Stimulated activated CD4-positive, alpha-beta T cell treated with anti-CD3 and anti-CD28 coated beads, Interleukin-12 subunit alpha, Interleukin-12 subunit beta, amount 100 ng/mL, for 24 hours (primary cell): Measurements from ENCODE around the gene IL34.

Experiments used
- DNase-seq, 2 experiments: peaks; one replicate each; pipeline ENCODE4 v3.0.0-alpha.2; 2020; ENCODE audit warnings: low read depth in 2 of 2

The IL34 gene

DNA sequence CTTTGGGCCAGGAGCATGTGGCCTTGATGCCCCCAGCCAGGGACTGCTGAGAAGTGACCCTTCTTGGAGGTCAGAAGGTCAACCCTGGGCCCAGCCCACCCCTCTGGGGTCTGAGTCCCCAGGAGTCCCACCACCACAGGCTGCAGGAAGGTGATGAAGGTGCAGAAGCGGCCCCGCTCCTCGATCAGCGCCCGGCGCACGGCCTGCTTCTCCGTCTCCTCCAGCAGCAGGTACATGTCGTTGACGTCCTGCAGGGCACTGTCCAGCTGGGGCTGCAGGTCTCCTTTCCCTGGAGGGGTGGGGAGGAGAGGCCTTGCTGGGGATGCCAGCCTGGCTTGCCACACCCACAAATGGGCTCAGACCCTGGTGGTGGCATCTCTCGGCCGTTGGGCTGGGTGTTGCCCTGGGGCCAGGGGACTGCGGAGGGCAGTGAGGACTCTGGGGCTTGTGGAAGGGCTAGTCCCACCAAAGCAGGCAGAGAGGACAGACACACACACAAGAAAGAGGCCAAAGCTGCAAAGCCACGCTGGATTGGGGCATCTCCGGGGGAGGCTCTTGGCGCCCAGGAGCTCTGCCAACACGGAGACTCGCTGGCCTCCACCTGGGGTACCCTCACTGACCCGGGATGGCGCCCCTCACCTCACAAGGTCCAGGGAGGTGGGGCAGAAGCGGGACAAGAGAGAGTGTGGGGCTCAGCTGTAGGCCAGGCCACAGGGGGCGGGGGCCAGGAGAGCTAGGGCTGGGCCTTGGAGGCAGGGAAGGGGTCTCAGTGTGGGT lies 31.9 kb downstream of the IL34 start:
- no peak for DNase-seq

DNA sequence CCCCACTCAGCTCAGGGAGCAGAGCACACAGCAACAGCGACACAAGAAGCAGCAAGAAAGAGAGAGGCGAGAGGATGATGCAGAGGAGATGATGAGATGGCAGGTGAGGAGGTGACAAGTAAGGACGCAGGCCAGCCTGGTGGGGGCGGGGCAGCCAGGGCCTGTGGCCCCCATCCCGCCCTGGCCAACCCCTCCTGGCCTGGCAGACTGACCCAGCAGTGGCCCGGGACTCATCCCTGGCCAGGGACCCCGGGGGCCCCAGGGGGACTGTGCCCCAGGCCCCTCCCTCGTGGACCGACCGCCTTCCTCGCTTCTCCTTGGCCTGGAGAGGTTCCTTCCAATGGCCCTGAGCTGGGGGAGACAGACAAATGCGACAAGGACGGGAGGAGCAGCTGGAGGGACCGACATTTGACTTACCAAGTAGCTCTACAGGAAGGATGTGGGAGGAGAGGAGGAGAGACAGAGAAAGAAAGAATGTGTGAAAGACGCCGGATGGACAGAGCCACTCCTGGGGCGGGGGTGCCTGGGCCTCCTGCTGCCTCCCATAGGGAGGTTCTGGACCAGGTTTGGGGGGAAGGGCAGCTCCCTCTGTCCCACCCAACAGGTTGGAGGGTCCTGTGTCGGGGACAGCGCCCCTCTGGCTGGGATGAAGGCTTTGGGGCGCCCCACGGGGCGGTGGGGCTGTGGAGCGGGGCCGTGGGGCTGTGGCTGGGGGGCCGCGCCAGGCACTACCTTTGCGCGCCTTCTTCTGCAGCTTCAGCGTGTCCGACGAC lies 32.7 kb downstream of the IL34 start:
- DNase-seq, result no peak

DNA sequence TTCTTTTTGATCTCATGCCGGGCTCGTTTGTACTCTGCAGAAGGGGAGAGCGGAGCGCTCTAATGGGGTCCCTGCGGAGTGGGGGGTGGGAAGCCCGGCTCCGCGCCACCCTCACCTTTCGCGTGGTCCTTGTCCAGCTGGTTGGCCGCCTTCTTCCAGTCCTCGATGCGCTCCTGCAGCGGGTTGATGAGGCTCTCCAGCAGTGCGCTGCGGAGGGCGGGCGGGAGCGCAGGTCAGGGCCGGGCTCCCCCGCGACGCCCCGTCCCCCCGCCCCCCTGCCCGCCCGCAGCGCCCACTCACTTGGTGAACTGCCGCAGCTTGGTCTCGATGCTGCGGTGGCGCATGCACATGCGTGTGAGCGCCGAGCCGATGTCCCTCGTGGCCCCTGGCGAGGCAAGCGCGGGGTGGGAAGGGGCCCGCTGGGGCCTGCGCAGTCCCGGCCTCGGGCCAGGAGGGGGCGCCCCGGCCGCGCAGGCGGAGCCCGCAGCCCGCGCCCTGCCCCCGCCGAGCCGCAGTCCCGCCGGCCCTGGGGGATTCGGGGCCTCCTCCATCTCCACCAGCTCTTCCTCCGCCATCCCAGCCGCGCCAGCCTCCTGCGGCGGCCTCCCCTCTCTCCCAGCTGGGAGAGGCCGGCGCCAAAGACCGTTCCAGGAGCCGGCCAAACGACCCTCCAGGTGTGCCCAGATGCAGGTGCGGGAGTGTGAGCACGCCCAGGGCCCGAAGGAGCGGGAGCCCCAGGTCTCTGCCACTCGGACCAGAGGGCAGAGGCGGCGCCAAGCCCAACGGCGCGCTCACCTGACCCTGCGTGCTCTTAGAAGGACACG lies 33.5 kb downstream of the IL34 start:
- no peak for DNase-seq

DNA sequence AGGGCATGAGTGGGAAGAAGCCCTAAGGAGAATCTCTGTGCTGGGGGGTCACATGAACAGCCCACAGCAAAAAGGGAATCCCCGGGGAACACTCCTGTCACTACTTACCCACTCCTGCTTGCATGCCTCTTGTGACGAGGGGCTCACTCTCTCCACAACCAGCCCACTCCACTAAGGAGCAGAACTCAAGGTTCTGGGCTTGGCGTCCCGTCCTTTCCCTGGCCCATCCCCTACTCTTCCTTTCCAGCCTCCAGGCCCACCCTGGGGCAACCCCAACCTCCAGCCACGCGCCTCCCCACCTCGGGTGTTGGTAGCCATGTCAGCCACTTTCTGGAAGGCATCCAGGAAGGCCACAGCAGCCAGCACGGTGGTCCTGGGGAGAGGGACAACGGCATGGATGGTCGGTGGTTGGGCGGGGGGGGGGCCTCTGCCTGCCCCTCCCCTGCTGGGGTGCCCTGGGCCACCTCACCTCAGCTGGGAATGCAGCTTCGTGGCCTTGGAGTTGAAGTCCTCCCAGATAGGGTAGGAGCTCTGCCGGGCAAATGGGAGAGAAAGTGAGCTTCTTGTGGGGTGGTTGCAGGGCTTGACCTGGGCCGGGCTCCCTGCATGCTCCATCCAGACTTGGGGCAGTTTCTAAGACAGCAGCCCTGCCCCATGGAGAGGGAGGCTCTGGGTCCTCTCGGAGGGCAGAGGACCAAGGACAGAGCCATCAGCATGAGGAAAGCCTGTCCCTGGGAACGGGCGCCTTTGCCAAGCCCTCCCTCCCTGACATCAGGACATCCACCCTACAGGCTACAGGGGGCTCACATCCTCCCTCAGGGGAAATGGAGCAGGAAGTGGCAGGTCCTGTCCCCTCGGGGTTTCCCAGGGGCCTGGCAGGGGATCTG lies 34.4 kb downstream of the IL34 start:
- DNase-seq, result no peak

GRCh38 chr16:70681382-70682238 lies 35.3 kb downstream of the IL34 start:
- DNase-seq, result no peak

GRCh38 chr16:70682239-70683145 lies 36.1 kb downstream of the IL34 start:
- DNase-seq, result no peak

DNA sequence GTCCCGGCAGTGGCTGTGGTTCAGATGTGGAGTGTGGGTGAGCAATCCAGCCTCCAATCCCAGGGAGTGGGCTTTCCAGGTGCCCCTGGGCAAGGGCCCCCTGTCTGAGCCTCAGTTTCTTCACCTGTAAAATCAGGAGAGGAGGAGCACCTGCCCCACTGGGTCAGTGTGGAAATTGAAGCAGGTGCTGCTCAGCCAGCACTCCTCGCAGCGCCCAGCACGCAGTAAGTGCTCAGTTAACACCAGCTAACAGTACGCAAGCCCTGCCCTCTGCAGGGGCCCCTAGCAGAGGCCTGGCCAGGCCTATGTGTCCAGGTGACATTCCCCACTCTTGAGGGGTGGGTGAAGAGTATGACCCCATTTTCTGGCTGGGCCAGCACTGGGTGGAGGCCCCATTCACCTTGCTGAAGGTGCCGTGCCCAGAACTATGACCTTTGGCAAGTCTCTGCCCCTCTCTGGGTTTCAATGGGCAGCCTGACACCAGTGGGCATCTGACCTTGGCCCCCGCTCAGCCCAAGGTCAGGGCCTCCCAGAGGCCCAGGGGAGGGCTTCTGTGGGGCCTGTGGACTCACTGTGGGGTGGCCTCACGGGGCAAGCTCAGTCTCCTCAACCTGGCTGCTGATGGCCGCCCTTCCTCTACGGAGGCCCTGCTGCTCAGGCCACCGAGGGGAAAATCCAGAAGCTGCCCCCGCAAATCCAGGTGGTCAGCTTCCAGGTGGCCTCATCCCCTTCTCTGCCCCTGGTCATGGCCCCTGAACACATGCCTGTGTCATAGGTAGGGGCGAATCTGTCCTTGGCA lies 37.0 kb downstream of the IL34 start:
- DNase-seq, result no peak

- no peak for DNase-seq
Measured at GRCh38 chr16:70684146-70685060, 38.0 kb downstream of the IL34 start.

DNA sequence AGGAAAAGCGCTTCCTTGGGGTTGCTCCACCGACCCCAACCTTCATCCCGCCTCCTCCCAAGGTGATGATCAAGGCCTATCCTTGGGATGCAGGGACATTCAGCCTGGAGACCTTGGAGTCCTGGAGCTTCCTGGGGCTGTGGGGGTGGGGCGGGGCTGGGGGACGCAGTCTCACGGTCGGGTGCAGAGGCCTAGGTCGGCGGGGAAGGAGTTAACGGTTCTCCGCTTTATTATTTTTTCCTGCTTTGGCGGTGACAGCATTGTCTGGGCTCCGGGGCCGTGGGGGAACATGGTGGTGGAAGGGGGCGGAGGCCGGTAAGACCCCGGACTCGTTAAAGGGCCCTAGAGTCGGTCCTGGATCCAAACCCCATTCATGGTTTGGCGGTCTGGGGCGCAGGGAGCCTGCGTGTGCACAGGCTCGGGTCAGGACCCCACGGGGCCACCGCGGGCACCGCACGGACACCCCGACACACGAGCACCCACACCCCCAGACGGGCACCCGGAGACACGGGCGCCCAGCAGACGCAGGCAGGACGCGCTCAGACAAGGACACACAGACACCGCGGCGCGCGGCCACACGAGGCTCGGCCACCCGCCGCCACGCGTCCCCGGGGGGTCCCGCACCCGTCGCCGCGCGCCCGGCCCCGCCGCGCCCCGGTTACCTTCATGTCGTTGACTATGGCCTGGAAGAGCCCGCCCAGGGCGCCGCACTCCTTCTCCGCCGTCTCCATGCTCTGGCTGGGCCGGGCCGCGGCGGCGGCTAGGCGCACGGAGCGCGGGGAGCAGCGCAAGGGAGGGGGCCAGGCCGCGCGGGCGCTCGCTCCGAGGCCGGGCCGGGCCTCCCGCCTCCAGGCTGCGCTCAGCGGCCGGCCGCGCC lies 38.9 kb downstream of the IL34 start:
- DNase-seq, result no peak

- no peak for DNase-seq
Measured at GRCh38 chr16:70685938-70686375, 39.6 kb downstream of the IL34 start, which contains the start of gene MTSS2. Gene MTSS2, minus strand, starts transcription at chr16:70686053. Its CDS starts 262 bp downstream, at chr16:70685791.

- no peak for DNase-seq
Measured at GRCh38 chr16:70686376-70687101, 40.2 kb downstream of the IL34 start.

- no peak for DNase-seq
Measured at GRCh38 chr16:70687102-70687511, 40.7 kb downstream of the IL34 start.

DNA sequence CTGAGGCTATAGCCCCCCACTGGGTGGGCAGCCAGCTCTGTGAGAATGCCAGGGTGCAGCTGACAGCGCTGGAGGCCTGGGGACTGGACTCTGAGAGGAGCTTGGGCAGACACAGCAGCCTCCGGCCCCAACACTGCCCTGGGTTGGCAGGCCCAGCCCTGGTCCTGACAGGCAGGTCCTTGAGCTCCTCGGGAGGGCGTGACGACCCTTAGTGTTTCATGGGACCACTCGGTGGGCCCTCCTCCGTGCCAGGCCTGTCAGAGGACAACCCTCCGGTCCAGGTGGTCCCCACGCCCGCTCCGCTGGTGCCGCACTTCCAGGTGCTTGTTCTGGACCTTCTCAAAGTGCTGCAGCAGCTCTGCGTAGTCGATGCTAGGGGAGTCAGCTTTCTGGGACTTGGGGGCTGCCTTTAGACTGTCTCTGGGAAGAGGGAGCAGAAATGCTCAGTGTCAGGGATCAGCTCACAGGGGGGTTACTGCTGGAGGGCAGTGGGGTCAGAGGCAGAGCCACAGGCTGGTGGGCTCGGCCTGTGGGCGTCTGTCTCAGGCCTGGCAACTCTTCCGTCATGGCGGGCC lies 41.4 kb downstream of the IL34 start:
- DNase-seq, result no peak

- DNase-seq, result no peak
Measured at GRCh38 chr16:70688246-70688742, 41.9 kb downstream of the IL34 start.
